Measurements from ENCODE around the gene TRPC4.

The TRPC4 gene
- long read RNA-seq, result 0 reads

- DNase-seq (ENCODE audit: low read depth in 1 of 2, low spot score in 1 of 2), result no peak
- H3K4me3 ChIP-seq (replicated peaks; ENCODE audit: insufficient read depth, low read length), result no peak within 1 kb of the TSS
- H3K27ac ChIP-seq (replicated peaks), result no peak within 1 kb of the TSS
- TF ChIP-seq, protein P1, sequence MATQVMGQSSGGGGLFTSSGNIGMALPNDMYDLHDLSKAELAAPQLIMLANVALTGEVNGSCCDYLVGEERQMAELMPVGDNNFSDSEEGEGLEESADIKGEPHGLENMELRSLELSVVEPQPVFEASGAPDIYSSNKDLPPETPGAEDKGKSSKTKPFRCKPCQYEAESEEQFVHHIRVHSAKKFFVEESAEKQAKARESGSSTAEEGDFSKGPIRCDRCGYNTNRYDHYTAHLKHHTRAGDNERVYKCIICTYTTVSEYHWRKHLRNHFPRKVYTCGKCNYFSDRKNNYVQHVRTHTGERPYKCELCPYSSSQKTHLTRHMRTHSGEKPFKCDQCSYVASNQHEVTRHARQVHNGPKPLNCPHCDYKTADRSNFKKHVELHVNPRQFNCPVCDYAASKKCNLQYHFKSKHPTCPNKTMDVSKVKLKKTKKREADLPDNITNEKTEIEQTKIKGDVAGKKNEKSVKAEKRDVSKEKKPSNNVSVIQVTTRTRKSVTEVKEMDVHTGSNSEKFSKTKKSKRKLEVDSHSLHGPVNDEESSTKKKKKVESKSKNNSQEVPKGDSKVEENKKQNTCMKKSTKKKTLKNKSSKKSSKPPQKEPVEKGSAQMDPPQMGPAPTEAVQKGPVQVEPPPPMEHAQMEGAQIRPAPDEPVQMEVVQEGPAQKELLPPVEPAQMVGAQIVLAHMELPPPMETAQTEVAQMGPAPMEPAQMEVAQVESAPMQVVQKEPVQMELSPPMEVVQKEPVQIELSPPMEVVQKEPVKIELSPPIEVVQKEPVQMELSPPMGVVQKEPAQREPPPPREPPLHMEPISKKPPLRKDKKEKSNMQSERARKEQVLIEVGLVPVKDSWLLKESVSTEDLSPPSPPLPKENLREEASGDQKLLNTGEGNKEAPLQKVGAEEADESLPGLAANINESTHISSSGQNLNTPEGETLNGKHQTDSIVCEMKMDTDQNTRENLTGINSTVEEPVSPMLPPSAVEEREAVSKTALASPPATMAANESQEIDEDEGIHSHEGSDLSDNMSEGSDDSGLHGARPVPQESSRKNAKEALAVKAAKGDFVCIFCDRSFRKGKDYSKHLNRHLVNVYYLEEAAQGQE (IDR thresholded peaks at IDR 0.05; ENCODE audit: insufficient replicate concordance, low read depth), result no peak
- TF ChIP-seq CTCF (IDR thresholded peaks at IDR 0.05; ENCODE audit: insufficient read depth, low read length), result no peak
- no peak for TF ChIP-seq SPI1 (IDR thresholded peaks at IDR 0.05; ENCODE audit: borderline replicate concordance, low read depth)
- TF ChIP-seq POLR2AphosphoS5 (IDR thresholded peaks at IDR 0.05; ENCODE audit: low read depth), result no peak
- no peak for TF ChIP-seq GABPA (IDR thresholded peaks at IDR 0.05; ENCODE audit: low read depth)
- H3K27me3 ChIP-seq (ENCODE audit: insufficient read depth, poor library complexity, severe bottlenecking), result peaks cover 27% of the 10 kb centered on the region
Measured at GRCh38 chr13:37869756-37870488, at the start of gene TRPC4. Gene TRPC4 (minus strand): TSS chr13:37869772. CDS start chr13:37783333, 86,439 bp downstream.

- H3K4me3 ChIP-seq (replicated peaks; ENCODE audit: insufficient read depth, low read length), result no peak overlapping the region
- DNase-seq (ENCODE audit: low read depth in 1 of 2, low spot score in 1 of 2), result no peak
Measured at GRCh38 chr13:37918751-37919150, 49.2 kb upstream of the TRPC4 start.

DNA sequence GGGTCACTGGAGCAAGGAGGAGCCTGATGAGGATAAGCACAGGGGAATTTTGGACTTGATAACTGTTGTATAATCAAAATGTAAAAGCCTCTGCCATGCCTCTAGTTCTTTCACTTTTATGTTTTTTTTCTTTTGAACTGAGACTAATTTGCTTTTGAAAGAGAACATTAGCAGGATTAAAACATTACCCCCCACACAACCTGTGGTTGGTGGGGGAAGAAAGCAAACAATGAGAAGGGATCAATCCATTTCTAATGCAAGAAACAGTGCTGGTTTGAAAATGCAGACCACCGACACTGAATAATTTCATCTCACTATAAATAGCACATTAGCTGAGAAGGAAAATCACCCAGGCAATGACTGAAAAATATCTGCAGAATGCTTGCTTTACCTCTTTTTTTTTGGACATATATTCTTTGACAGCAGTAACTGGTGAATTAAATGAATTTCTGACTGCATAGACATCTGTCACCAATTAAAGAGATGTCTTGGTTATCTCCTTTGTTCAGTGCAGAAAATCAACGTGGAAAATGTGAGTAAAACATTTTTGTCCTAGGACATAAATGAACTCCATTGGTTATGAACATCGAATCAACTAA, 48.6 kb upstream of the TRPC4 start:
- no peak overlapping the region for H3K4me3 ChIP-seq (replicated peaks; ENCODE audit: insufficient read depth, low read length)
- no peak overlapping the region for H3K27ac ChIP-seq (replicated peaks)
- H3K27me3 ChIP-seq (ENCODE audit: insufficient read depth, poor library complexity, severe bottlenecking), result no peaks in the 10 kb centered on the region
- TF ChIP-seq, protein P1 (IDR thresholded peaks at IDR 0.05; ENCODE audit: insufficient replicate concordance, low read depth), result no peak
- TF ChIP-seq POLR2AphosphoS5 (IDR thresholded peaks at IDR 0.05; ENCODE audit: low read depth) (no peak), SPI1 (IDR thresholded peaks at IDR 0.05; ENCODE audit: borderline replicate concordance, low read depth) (no peak), CTCF (IDR thresholded peaks at IDR 0.05; ENCODE audit: insufficient read depth, low read length) (no peak), GABPA (IDR thresholded peaks at IDR 0.05; ENCODE audit: low read depth) (no peak)
- no peak for DNase-seq (ENCODE audit: low read depth in 1 of 2, low spot score in 1 of 2)

More at GRCh38 chr13:37918751-37919150, 49.2 kb upstream of the TRPC4 start:
- TF ChIP-seq SPI1 (IDR thresholded peaks at IDR 0.05; ENCODE audit: borderline replicate concordance, low read depth) (no peak), CTCF (IDR thresholded peaks at IDR 0.05; ENCODE audit: insufficient read depth, low read length) (no peak), POLR2AphosphoS5 (IDR thresholded peaks at IDR 0.05; ENCODE audit: low read depth) (no peak), GABPA (IDR thresholded peaks at IDR 0.05; ENCODE audit: low read depth) (no peak)
- TF ChIP-seq, protein P1 (IDR thresholded peaks at IDR 0.05; ENCODE audit: insufficient replicate concordance, low read depth), result no peak
- Histone ChIP-seq H3K27ac (replicated peaks) (no peak overlapping the region), H3K27me3 (ENCODE audit: insufficient read depth, poor library complexity, severe bottlenecking) (no peaks in the 10 kb centered on the region)
